Large intestine (tissue), 3 donors: ENCODE results near the gene TP53TG5. TPM values are rescaled to one million over a fixed set of nuclear protein-coding genes. Genes with fewer than 3 reads are reported as not detected.

Experiments
- DNase-seq, 2 donors: peaks; one replicate each; pipeline versions ENCODE4 v3.0.0 to v3.0.0-alpha.2; 2013
- H3K27ac ChIP-seq: one replicate; pipeline ENCODE4 v1.5.1; 2013; ENCODE audit warnings: low read length
- H3K27me3 ChIP-seq: 2 replicates; pipeline ENCODE4 v1.6.1; 2013; ENCODE audit warnings: low read length; ENCODE audit not compliant: control insufficient read depth, insufficient read depth
- H3K36me3 ChIP-seq: 2 replicates; pipeline ENCODE4 v1.6.1; 2013; ENCODE audit warnings: low read length; ENCODE audit not compliant: control insufficient read depth, insufficient read depth
- H3K4me1 ChIP-seq: one replicate; pipeline ENCODE4 v1.6.1; 2013; ENCODE audit warnings: low read length; ENCODE audit not compliant: control insufficient read depth, insufficient read depth
- H3K4me3 ChIP-seq: one replicate; pipeline ENCODE4 v1.5.1; 2013; ENCODE audit warnings: low read length
- H3K9me3 ChIP-seq: one replicate; pipeline ENCODE4 v1.6.1; 2013; ENCODE audit warnings: mild to moderate bottlenecking, low read depth, low read length, moderate library complexity; ENCODE audit not compliant: control insufficient read depth
- WGBS: methylation state at CpG from one replicate; pipeline ENCODE4 v1.1.5; 2013; ENCODE audit warnings: low lambda C conversion rate; ENCODE audit not compliant: insufficient coverage; 5-methylcytosine and 5-hydroxymethylcytosine counted together
- polyA plus RNA-seq: library from polyadenylated mRNA; unstranded; fragments of 120-200 nt; gene quantifications from one replicate; pipeline ENCODE4 v1.2.1, GENCODE V29; 2013

Gene TP53TG5
- polyA plus RNA-seq, 1 donor: 0.78 TPM

GRCh38 chr20:45322952-45323383 lies 55.2 kb downstream of the TP53TG5 start:
- no peak overlapping the region for H3K27ac ChIP-seq
- peaks cover 11% of the 10 kb centered on the region for H3K27me3 ChIP-seq
- peaks cover 3% of the 10 kb centered on the region for H3K4me1 ChIP-seq
- H3K4me3 ChIP-seq: no peak overlapping the region
- no peaks in the 10 kb centered on the region for H3K9me3 ChIP-seq
- peaks cover 26% of the 10 kb centered on the region for H3K36me3 ChIP-seq
- DNase-seq: peak; percentile 56 to 78
- WGBS: no CpG with 5 or more reads among the region's 7 CpGs

Other genes starting within 250 kb of the TP53TG5 start
- 37.4 TPM for gene PI3, start 203.4 kb downstream of the TP53TG5 start, polyA plus RNA-seq
- not detected for gene SEMG1, start 171.3 kb downstream of the TP53TG5 start, polyA plus RNA-seq
- not detected for gene SEMG2, start 157.0 kb downstream of the TP53TG5 start, polyA plus RNA-seq
- 20.1 TPM for gene SLPI, start 123.8 kb downstream of the TP53TG5 start, polyA plus RNA-seq
- not detected for gene RBPJL, start 71.5 kb downstream of the TP53TG5 start, polyA plus RNA-seq
- gene MATN4, start 70.0 kb downstream of the TP53TG5 start, polyA plus RNA-seq: not detected
- 87.8 TPM for gene SDC4, start 29.9 kb downstream of the TP53TG5 start, polyA plus RNA-seq
- gene SYS1, start 15.2 kb downstream of the TP53TG5 start, polyA plus RNA-seq: 31.7 TPM
- 36.1 TPM for gene DBNDD2, start 30.0 kb upstream of the TP53TG5 start, polyA plus RNA-seq
- gene PIGT, start 37.8 kb upstream of the TP53TG5 start, polyA plus RNA-seq: 91.6 TPM
- 2.8 TPM for gene WFDC2, start 91.4 kb upstream of the TP53TG5 start, polyA plus RNA-seq
- gene SPINT3, start 137.3 kb upstream of the TP53TG5 start, polyA plus RNA-seq: not detected
- not detected for gene WFDC6, start 161.2 kb upstream of the TP53TG5 start, polyA plus RNA-seq
- not detected for gene EPPIN, start 169.1 kb upstream of the TP53TG5 start, polyA plus RNA-seq
- gene WFDC8, start 201.0 kb upstream of the TP53TG5 start, polyA plus RNA-seq: not detected